ENCODE results near the gene EXTL2. TPM values are rescaled to one million over a fixed set of nuclear protein-coding genes. Genes with fewer than 3 reads are reported as not detected.
A peak's percentile ranks its signal among the peaks of the same experiment; 100 is the strongest.
"Not testable (repeated sequence)": the region's sequence is repeated elsewhere in the genome, so short reads cannot be mapped to it uniquely, and the experiment has no call there.

EXTL2 gene
- total and polyA plus RNA-seq, 2 experiments from 2014 or later: 51.9 to 54.6 TPM

DNA sequence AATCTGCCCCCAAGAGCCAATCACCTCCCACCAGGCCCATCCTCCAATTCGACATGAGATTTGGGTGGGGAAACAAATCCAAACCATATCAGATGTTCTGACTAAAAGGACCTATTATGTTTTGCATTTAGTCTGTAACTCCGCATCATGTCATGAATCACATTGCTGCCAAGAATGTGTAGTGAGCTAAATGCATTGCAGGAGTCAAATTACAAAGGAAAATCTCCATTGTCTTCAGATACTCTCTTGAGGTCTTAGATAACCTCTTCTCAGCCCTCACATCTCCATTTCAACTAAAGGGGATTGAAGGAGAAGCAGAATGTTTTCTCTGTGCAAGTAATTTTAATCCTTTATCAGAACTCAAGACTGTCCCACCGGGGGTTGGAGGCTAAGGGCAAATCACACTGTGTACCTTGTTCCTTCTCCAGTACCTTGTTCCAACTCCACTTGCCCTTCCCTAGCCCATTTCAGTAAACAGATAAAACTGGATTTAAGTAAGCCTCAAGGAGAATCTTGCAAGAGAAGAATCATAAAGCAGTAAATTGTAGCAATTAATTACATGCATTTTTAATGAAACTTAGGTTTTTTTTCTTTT is 34.1 kb downstream of the EXTL2 start:
- Histone ChIP-seq H3F3A (ENCODE audit: insufficient read depth) (peaks cover 23% of the 10 kb centered on the region), H3K79me2 (ENCODE audit: insufficient read depth) (no peaks in the 10 kb centered on the region), H3K9ac (no peak overlapping the region), H3K27me3 (replicated peaks; ENCODE audit: insufficient read depth) (no peaks in the 10 kb centered on the region), H3K4me1 (ENCODE audit: insufficient read depth) (peaks cover 40% of the 10 kb centered on the region), H3K4me2 (ENCODE audit: unreplicated experiment) (no peak overlapping the region), H3K36me3 (ENCODE audit: low read depth) (no peaks in the 10 kb centered on the region), H3K27ac (peak overlapping the region; percentile 76), H3K9me3 (ENCODE audit: low read depth) (no peaks in the 10 kb centered on the region), H3K9me2 (ENCODE audit: insufficient read depth) (no peaks in the 10 kb centered on the region), H3K4me3 (no peak overlapping the region), H2AFZ (peak overlapping the region; percentile 42), H4K20me1 (ENCODE audit: insufficient read depth) (no peaks in the 10 kb centered on the region)
- in situ Hi-C loops (cut with MboI): loop anchor here (10.0 kb wide), 1 partner anchor 256 kb away; no protein-coding TSS in a partner anchor
- WGBS, 2 experiments (ENCODE audit: low coverage in 1 of 2, low lambda C conversion rate in 2 of 2, missing lambda C conversion rate in 2 of 2): 56 to 57% methylated on average over 3 of the region's 3 CpGs
- peak; percentile 64 for DNase-seq
- TF ChIP-seq EZH2phosphoT487 (IDR thresholded peaks at IDR 0.05; ENCODE audit: insufficient read depth, low read depth) (no peak), EZH2 (IDR thresholded peaks at IDR 0.05; ENCODE audit: insufficient read depth, poor library complexity, severe bottlenecking) (no peak)

DNA sequence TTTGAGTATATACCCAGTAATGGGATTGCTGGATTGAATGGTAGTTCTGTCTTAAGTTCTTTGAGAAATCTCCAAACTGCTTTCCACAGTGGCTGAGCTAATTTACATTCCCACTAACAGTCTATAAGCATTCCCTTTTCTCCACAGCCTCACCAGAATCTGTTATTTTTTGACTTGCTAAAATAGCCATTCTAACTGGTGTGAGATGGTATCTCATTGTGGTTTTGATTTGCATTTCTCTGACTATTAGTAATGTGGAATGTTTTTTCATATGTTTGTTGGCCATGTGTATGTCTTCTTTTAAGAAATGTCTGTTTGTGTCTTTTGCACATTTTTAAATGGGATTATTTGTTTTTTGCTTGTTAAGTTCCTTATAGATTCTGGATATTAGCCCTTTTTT is 39.5 kb downstream of the EXTL2 start:
- H3K4me3 ChIP-seq; H3K36me3 ChIP-seq (ENCODE audit: low read depth); H3K4me2 ChIP-seq (ENCODE audit: unreplicated experiment); H3K79me2 ChIP-seq (ENCODE audit: insufficient read depth); H3K9me3 ChIP-seq (ENCODE audit: low read depth); H3K9me2 ChIP-seq (ENCODE audit: insufficient read depth); H3K9ac ChIP-seq; H3F3A ChIP-seq (ENCODE audit: insufficient read depth); in situ Hi-C loops (cut with MboI); H4K20me1 ChIP-seq (ENCODE audit: insufficient read depth); H3K27me3 ChIP-seq (replicated peaks; ENCODE audit: insufficient read depth); H2AFZ ChIP-seq: not testable (repeated sequence)
- Histone ChIP-seq H3K4me1 (ENCODE audit: insufficient read depth) (peaks cover 15% of the 10 kb centered on the region), H3K27ac (peak overlapping the region; percentile 9; the same call in 1 of the 2 replicates)
- DNase-seq: peak; percentile 56

DNA sequence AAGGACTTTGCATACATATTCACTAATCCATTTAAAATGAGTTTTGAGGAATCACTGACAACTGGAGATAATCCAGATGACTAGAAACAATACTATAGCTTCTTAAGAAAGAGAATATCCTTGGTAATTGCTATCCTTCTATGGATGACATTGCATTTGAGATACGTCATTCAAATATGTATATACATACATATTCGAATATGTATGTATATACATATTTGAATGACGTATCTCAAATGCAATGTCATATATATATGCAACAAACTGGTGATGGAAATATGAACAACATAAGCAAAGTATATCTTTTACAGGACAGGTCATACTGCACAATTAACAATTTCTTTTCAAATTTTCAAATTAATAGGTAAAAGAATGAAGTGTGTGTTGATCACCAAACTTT is 41.7 kb downstream of the EXTL2 start:
- 90 to 94% methylated on average over 3 of the region's 3 CpGs for WGBS, 2 experiments (ENCODE audit: low coverage in 1 of 2, low lambda C conversion rate in 2 of 2, missing lambda C conversion rate in 2 of 2)
- H3K4me3 ChIP-seq: no peak overlapping the region
- no peaks in the 10 kb centered on the region for H3K9me3 ChIP-seq (ENCODE audit: low read depth)
- H4K20me1 ChIP-seq (ENCODE audit: insufficient read depth): no peaks in the 10 kb centered on the region
- H2AFZ ChIP-seq: no peak overlapping the region
- no peaks in the 10 kb centered on the region for H3K79me2 ChIP-seq (ENCODE audit: insufficient read depth)
- no peak overlapping the region for H3K9ac ChIP-seq
- no peaks in the 10 kb centered on the region for H3K9me2 ChIP-seq (ENCODE audit: insufficient read depth)
- no peak overlapping the region for H3K4me2 ChIP-seq (ENCODE audit: unreplicated experiment)
- peaks cover 12% of the 10 kb centered on the region; the same call in 1 of the 2 replicates for H3K4me1 ChIP-seq (ENCODE audit: insufficient read depth)
- no peaks in the 10 kb centered on the region for H3K36me3 ChIP-seq (ENCODE audit: low read depth)
- H3K27ac ChIP-seq: no peak overlapping the region
- no peak for DNase-seq
- TF ChIP-seq EZH2 (IDR thresholded peaks at IDR 0.05; ENCODE audit: insufficient read depth, poor library complexity, severe bottlenecking): no peak
- TF ChIP-seq EZH2phosphoT487 (IDR thresholded peaks at IDR 0.05; ENCODE audit: insufficient read depth, low read depth): no peak
- in situ Hi-C loops (cut with MboI): no loop called here
- H3K27me3 ChIP-seq (replicated peaks; ENCODE audit: insufficient read depth): no peaks in the 10 kb centered on the region
- peaks cover 6% of the 10 kb centered on the region; the same call in 1 of the 2 replicates for H3F3A ChIP-seq (ENCODE audit: insufficient read depth)

DNA sequence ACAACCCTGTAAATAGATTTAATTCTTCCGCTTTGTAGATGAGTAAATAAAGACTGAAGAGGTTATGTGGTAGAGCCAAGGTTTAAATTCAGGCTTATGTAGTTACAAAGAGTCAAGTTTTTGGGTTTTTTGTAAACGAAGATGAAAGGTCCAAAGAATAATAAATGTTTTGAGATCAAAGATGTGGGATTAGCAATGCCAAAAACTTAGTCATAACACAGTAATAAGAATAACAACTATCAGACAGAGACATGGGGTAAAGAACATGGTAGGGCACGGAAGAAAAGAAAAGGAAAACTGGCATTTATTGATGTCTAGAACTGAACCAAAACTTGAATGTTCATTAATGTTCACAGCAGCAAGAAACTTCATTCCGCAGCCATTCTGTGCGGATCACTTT is 42.9 kb downstream of the EXTL2 start:
- no peaks in the 10 kb centered on the region for H4K20me1 ChIP-seq (ENCODE audit: insufficient read depth)
- DNase-seq: peak; percentile 11
- no peak overlapping the region for H3K9ac ChIP-seq
- H3K36me3 ChIP-seq (ENCODE audit: low read depth): no peaks in the 10 kb centered on the region
- H3K4me3 ChIP-seq: no peak overlapping the region
- in situ Hi-C loops (cut with MboI): no loop called here
- H2AFZ ChIP-seq: peak overlapping the region; percentile 17; the same call in 1 of the 2 replicates
- H3K9me3 ChIP-seq (ENCODE audit: low read depth): no peaks in the 10 kb centered on the region
- 67 to 68% methylated on average over 5 of the region's 5 CpGs for WGBS, 2 experiments (ENCODE audit: low coverage in 1 of 2, low lambda C conversion rate in 2 of 2, missing lambda C conversion rate in 2 of 2)
- H3K27ac ChIP-seq: no peak overlapping the region
- TF ChIP-seq EZH2 (IDR thresholded peaks at IDR 0.05; ENCODE audit: insufficient read depth, poor library complexity, severe bottlenecking) (no peak), EZH2phosphoT487 (IDR thresholded peaks at IDR 0.05; ENCODE audit: insufficient read depth, low read depth) (no peak)
- peaks cover 6% of the 10 kb centered on the region; the same call in 1 of the 2 replicates for H3F3A ChIP-seq (ENCODE audit: insufficient read depth)
- no peak overlapping the region for H3K4me2 ChIP-seq (ENCODE audit: unreplicated experiment)
- H3K27me3 ChIP-seq (replicated peaks; ENCODE audit: insufficient read depth): no peaks in the 10 kb centered on the region
- no peaks in the 10 kb centered on the region for H3K79me2 ChIP-seq (ENCODE audit: insufficient read depth)
- no peaks in the 10 kb centered on the region for H3K9me2 ChIP-seq (ENCODE audit: insufficient read depth)
- peaks cover 19% of the 10 kb centered on the region; the same call in 1 of the 2 replicates for H3K4me1 ChIP-seq (ENCODE audit: insufficient read depth)
